ENCODE data around the gene ARHGAP15.

Gene ARHGAP15

GRCh38 chr2:143802871-143803650, 673.8 kb downstream of the ARHGAP15 start:
- peak; percentile 62 for DNase-seq

GRCh38 chr2:143803936-143804335, 674.7 kb downstream of the ARHGAP15 start:
- DNase-seq, result no peak

- no peak for DNase-seq
These were observed 676.4 kb downstream of the ARHGAP15 start for GRCh38 chr2:143805666-143806065.

- no peak for DNase-seq
These were observed 678.0 kb downstream of the ARHGAP15 start for GRCh38 chr2:143807192-143807591.

GRCh38 chr2:143807671-143808070, 678.5 kb downstream of the ARHGAP15 start:
- no peak for DNase-seq

GRCh38 chr2:143808166-143808565, 678.9 kb downstream of the ARHGAP15 start:
- no peak for DNase-seq

- DNase-seq, result no peak
These were observed 685.9 kb downstream of the ARHGAP15 start for GRCh38 chr2:143815082-143815481.

GRCh38 chr2:143816916-143817315, 687.7 kb downstream of the ARHGAP15 start:
- no peak for DNase-seq
